Esophagus muscularis mucosa (tissue), 3 donors: ENCODE data around the gene FNDC7.

Experiments used
- POLR2A ChIP-seq: fragments of 450-650 bp; IDR thresholded peaks from one replicate; pipeline ENCODE4 v1.6.1; 2017; ENCODE audit warnings: antibody characterized with exemption, moderate library complexity, mild to moderate bottlenecking, low read depth
- POLR2AphosphoS5 ChIP-seq, 2 donors: sonication (generic); formaldehyde crosslinking; IDR thresholded peaks; one replicate each; pipeline ENCODE4 v1.6.1; 2017; ENCODE audit warnings: antibody characterized with exemption in 2 of 2
- TF ChIP-seq, protein P1 (sequence below), 3 experiments: fragments of 200-600 bp in 2 of 3; fragments of 450-650 bp in 1 of 3; sonication (generic) in 2 of 3; IDR thresholded peaks; one replicate each; pipeline ENCODE4 v1.5.1; 2017 to 2019; ENCODE audit warnings: antibody characterized with exemption in 3 of 3, mild to moderate bottlenecking in 2 of 3, moderate library complexity in 1 of 3

DNA sequence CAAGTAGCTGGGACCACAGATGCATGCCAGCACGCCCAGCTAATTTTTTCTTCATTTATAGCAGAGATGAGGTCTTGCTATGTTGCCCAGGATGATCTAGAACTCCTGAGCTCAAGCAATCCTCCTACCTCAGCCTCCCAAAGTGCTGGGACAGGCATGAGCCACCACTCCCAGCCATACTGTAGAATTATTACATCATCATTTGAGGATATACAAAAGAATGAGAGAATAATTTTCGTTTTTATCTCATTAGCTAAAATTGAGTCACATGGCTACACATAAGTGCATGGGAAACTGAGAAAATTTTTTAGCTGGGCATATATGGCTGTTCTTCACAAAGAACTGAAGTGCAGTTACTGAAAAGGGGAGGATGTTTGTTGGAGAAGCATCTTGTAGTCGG lies 55.0 kb downstream of the FNDC7 start:
- TF ChIP-seq, protein P1, sequence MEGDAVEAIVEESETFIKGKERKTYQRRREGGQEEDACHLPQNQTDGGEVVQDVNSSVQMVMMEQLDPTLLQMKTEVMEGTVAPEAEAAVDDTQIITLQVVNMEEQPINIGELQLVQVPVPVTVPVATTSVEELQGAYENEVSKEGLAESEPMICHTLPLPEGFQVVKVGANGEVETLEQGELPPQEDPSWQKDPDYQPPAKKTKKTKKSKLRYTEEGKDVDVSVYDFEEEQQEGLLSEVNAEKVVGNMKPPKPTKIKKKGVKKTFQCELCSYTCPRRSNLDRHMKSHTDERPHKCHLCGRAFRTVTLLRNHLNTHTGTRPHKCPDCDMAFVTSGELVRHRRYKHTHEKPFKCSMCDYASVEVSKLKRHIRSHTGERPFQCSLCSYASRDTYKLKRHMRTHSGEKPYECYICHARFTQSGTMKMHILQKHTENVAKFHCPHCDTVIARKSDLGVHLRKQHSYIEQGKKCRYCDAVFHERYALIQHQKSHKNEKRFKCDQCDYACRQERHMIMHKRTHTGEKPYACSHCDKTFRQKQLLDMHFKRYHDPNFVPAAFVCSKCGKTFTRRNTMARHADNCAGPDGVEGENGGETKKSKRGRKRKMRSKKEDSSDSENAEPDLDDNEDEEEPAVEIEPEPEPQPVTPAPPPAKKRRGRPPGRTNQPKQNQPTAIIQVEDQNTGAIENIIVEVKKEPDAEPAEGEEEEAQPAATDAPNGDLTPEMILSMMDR (IDR thresholded peaks at IDR 0.05), result no peak
- no peak for TF ChIP-seq POLR2A
- TF ChIP-seq POLR2AphosphoS5 (IDR thresholded peaks at IDR 0.05), result no peak
